ENCODE measurements around the gene ARFGEF3. TPM values are rescaled to one million over a fixed set of nuclear protein-coding genes. Genes with fewer than 3 reads are reported as not detected.
"Not testable (repeated sequence)": the region's sequence is repeated elsewhere in the genome, so short reads cannot be mapped to it uniquely, and the experiment has no call there.

The ARFGEF3 gene
- total and polyA plus RNA-seq, 4 donors = 0.06 to 0.33 (median 0.16) TPM

GRCh38 chr6:138116661-138116999, 45.1 kb upstream of the ARFGEF3 start (continued):
- no peak for TF ChIP-seq CTCF (IDR thresholded peaks at IDR 0.05; ENCODE audit: low read depth, low read length, missing input control)
- no peak for TF ChIP-seq FOXA2 (IDR thresholded peaks at IDR 0.05)
- TF ChIP-seq HNF4G (IDR thresholded peaks at IDR 0.05) = no peak
- no peak for TF ChIP-seq RXRA (IDR thresholded peaks at IDR 0.05)

- Histone ChIP-seq H3K9ac (ENCODE audit: low read depth in 1 of 2, low read length in 2 of 2) (no peak overlapping the region), H3K4me3 (ENCODE audit: low read depth in 1 of 3, low read length in 3 of 3) (no peak overlapping the region), H3K27ac (ENCODE audit: low read depth in 1 of 2, low read length in 2 of 2) (no peak overlapping the region), H3K27me3 (ENCODE audit: control insufficient read depth in 4 of 4, insufficient read depth in 4 of 4, low read length in 3 of 4) (no peaks in the 10 kb centered on the region), H3K4me1 (ENCODE audit: control insufficient read depth in 4 of 4, insufficient read depth in 4 of 4, low read length in 3 of 4) (peaks cover 0 to 3% (median under 1%) of the 10 kb centered on the region in 4 donors), H3K9me3 (ENCODE audit: control insufficient read depth in 4 of 4, low read length in 3 of 4) (no peaks in the 10 kb centered on the region), H3K36me3 (ENCODE audit: control insufficient read depth in 4 of 4, insufficient read depth in 3 of 4, low read depth in 1 of 4, low read length in 3 of 4) (no peaks in the 10 kb centered on the region)
- TF ChIP-seq REST (IDR thresholded peaks at IDR 0.05) (no peak), JUND (IDR thresholded peaks at IDR 0.05) (no peak), MAX (IDR thresholded peaks at IDR 0.05) (no peak), ATF3 (IDR thresholded peaks at IDR 0.05) (no peak)
- 93% methylated on average over 8 of the region's 8 CpGs for WGBS
- DNase-seq (ENCODE audit: low spot score) = no peak
These were observed 44.3 kb upstream of the ARFGEF3 start for GRCh38 chr6:138117376-138117914.

- H3K9ac ChIP-seq (ENCODE audit: low read depth in 1 of 2, low read length in 2 of 2); H3K9me3 ChIP-seq (ENCODE audit: control insufficient read depth in 4 of 4, low read length in 3 of 4); H3K27ac ChIP-seq (ENCODE audit: low read depth in 1 of 2, low read length in 2 of 2); H3K36me3 ChIP-seq (ENCODE audit: control insufficient read depth in 4 of 4, insufficient read depth in 3 of 4, low read depth in 1 of 4, low read length in 3 of 4); H3K27me3 ChIP-seq (ENCODE audit: control insufficient read depth in 4 of 4, insufficient read depth in 4 of 4, low read length in 3 of 4); H3K4me1 ChIP-seq (ENCODE audit: control insufficient read depth in 4 of 4, insufficient read depth in 4 of 4, low read length in 3 of 4); H3K4me3 ChIP-seq (ENCODE audit: low read depth in 1 of 3, low read length in 3 of 3); DNase-seq (ENCODE audit: low spot score): not testable (repeated sequence)
- WGBS = 95% methylated on average over 1 of the region's 1 CpG
These were observed 42.5 kb upstream of the ARFGEF3 start for GRCh38 chr6:138119229-138119628.

GRCh38 chr6:138119976-138120375, 41.8 kb upstream of the ARFGEF3 start:
- Histone ChIP-seq H3K4me3 (ENCODE audit: low read depth in 1 of 3, low read length in 3 of 3) (no peak overlapping the region), H3K36me3 (ENCODE audit: control insufficient read depth in 4 of 4, insufficient read depth in 3 of 4, low read depth in 1 of 4, low read length in 3 of 4) (no peaks in the 10 kb centered on the region), H3K27ac (ENCODE audit: low read depth in 1 of 2, low read length in 2 of 2) (no peak overlapping the region), H3K27me3 (ENCODE audit: control insufficient read depth in 4 of 4, insufficient read depth in 4 of 4, low read length in 3 of 4) (no peaks in the 10 kb centered on the region), H3K9ac (ENCODE audit: low read depth in 1 of 2, low read length in 2 of 2) (no peak overlapping the region), H3K9me3 (ENCODE audit: control insufficient read depth in 4 of 4, low read length in 3 of 4) (no peaks in the 10 kb centered on the region), H3K4me1 (ENCODE audit: control insufficient read depth in 4 of 4, insufficient read depth in 4 of 4, low read length in 3 of 4) (peaks cover 0 to 3% (median under 1%) of the 10 kb centered on the region in 4 donors)
- no peak for DNase-seq (ENCODE audit: low spot score)
- no peak for TF ChIP-seq EGR1 (IDR thresholded peaks at IDR 0.05; ENCODE audit: low read depth in 2 of 2)
- TF ChIP-seq GABPA (IDR thresholded peaks at IDR 0.05 in 1 of 2, conservative IDR thresholded peaks at IDR 0.05 in 1 of 2) = no peak
- no peak for TF ChIP-seq YY1 (IDR thresholded peaks at IDR 0.05)
- no peak for TF ChIP-seq ATF3 (IDR thresholded peaks at IDR 0.05)
- no peak for TF ChIP-seq JUND (IDR thresholded peaks at IDR 0.05)
